Diencephalon (tissue), 1 donor: ENCODE measurements around the gene IL17REL. TPM values are rescaled to one million over a fixed set of nuclear protein-coding genes. Genes with fewer than 3 reads are reported as not detected.

Experiments used
- small RNA-seq: library from RNA; depleted of rRNA; stranded (forward); fragments of <200 nt; gene quantifications from one replicate; pipeline ENCODE3, GENCODE V24; 2014
- total RNA-seq: library from RNA; depleted of rRNA; stranded (reverse); fragments of >200 nt; gene quantifications from one replicate; pipeline ENCODE4 v1.2.3, GENCODE V29; 2014

Gene IL17REL
- total RNA-seq, result 0.69 TPM

GRCh38 chr22:50012211-50013181 is at the start of gene IL17REL:
TSS of gene IL17REL (minus strand) at chr22:50012765. CDS start at chr22:50012646, 119 bp downstream.

DNA sequence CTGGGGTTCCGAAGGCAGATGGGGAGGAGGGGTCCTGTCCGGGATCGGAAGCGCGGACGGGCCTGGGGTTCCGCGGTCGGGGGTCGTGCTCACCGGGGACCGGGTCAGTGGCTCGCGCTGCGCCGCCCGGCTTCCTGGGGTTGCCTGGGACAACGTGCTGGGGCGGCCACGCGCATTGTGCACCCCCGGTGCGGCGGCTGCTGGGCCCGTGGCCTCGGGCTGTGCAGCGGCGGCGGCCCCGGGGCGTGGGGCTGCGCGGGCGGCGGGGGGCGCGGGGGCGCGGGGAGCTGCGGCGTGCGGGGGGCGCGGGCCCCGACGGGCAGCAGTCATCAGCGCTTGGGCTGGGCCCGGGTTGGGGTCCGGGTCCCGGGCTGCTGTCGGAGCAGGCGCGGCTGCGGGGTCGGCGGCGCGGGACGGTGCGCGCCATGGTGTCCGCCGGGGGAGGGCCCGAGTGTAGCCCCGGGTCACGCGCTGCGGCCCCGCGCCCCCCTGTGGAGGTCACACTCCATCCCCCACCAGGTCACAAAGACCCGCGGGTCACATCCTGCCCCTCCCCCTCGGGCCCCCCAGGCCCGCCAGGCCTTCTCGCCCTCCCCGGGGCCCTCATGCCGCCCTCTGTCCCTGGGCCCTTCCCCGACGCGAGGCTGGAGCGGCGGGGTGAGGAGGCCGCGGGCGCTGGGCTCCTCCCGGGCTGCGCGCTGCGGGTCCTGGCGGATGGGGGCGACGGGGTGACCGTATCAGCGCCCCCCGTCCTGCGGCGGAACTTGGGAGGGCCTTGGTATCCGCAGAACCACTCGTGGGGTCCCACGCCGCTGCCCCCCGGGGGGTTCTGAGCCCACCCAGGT is 45.7 kb upstream of the IL17REL start, which contains the start of gene TTLL8:
TSS of gene TTLL8 (minus strand) at position 238 of the 845 bp plus-strand sequence.

DNA sequence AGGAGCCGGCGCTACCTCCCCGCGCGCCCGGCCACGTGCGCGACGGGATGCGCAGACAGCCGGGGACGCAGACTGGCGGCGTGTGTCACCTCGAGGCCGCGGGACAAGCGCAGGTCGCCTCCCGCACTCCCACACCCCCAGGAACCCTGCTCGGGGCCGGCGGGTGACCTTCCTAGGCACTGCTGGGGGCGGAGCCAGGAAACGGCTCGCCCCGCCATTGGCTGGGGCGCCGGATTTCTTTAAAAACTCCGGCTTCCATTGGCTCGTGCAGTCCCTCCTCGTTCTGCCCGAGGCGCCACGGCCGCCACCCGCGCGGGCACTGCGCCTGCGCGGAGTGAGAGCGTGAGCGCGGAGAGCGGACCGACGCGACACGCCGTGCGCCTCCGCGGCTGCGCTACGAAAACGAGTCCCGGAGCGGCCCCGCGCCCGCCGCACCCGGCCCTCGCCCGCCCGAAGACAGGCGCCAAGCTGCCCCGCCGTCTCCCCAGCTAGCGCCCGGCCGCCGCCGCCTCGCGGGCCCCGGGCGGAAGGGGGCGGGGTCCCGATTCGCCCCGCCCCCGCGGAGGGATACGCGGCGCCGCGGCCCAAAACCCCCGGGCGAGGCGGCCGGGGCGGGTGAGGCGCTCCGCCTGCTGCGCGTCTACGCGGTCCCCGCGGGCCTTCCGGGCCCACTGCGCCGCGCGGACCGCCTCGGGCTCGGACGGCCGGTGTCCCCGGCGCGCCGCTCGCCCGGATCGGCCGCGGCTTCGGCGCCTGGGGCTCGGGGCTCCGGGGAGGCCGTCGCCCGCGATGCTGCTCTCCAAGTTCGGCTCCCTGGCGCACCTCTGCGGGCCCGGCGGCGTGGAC is 52.2 kb downstream of the IL17REL start, which contains the start of gene PIM3:
TSS of gene PIM3 (plus strand) at position 614 of the 846 bp plus-strand sequence. CDS start at position 790, 176 bp downstream.

Small RNA genes lying within 50 kb of the gene (small RNA-seq; reads per million reads assigned to genes)
- gene MIR6821, result not detected

Other genes with a start within 250 kb of the IL17REL start
- gene BRD1, start 184.9 kb downstream of the IL17REL start, total RNA-seq, result 32.5 TPM
- gene ZBED4, start 158.9 kb downstream of the IL17REL start, total RNA-seq, result 17.1 TPM
- gene ALG12, start 94.3 kb downstream of the IL17REL start, total RNA-seq, result 10.6 TPM
- 25.4 TPM for gene CRELD2, start 94.1 kb downstream of the IL17REL start, total RNA-seq
- gene PIM3, start 52.0 kb downstream of the IL17REL start, total RNA-seq, result 15.2 TPM
- gene TTLL8, start 45.5 kb upstream of the IL17REL start, total RNA-seq, result not detected
- 74.5 TPM for gene MLC1, start 72.7 kb upstream of the IL17REL start, total RNA-seq
- 1.8 TPM for gene MOV10L1, start 77.2 kb upstream of the IL17REL start, total RNA-seq
- 4.8 TPM for gene PANX2, start 158.0 kb upstream of the IL17REL start, total RNA-seq
- gene TRABD, start 173.1 kb upstream of the IL17REL start, total RNA-seq, result 5.5 TPM
- 7.4 TPM for gene SELENOO, start 188.2 kb upstream of the IL17REL start, total RNA-seq
- 34.4 TPM for gene TUBGCP6, start 232.3 kb upstream of the IL17REL start, total RNA-seq
- gene HDAC10, start 238.5 kb upstream of the IL17REL start, total RNA-seq, result 19.6 TPM
- 11.8 TPM for gene MAPK12, start 248.9 kb upstream of the IL17REL start, total RNA-seq